Loucy (cell line): Measurements from ENCODE around the gene CATSPERD.

Experiments used
- CTCF ChIP-seq: fragments of 200-600 bp; sonication (generic); conservative IDR thresholded peaks from 2 replicates; pipeline ENCODE4 v1.5.1; 2014; ENCODE audit warnings: mild to moderate bottlenecking, antibody characterized with exemption, low read length
- EZH2phosphoT487 ChIP-seq: fragments of 200-600 bp; IDR thresholded peaks from 2 replicates; pipeline ENCODE4 v1.6.1; 2018; ENCODE audit warnings: antibody characterized with exemption, mild to moderate bottlenecking, moderate library complexity, borderline replicate concordance

DNA sequence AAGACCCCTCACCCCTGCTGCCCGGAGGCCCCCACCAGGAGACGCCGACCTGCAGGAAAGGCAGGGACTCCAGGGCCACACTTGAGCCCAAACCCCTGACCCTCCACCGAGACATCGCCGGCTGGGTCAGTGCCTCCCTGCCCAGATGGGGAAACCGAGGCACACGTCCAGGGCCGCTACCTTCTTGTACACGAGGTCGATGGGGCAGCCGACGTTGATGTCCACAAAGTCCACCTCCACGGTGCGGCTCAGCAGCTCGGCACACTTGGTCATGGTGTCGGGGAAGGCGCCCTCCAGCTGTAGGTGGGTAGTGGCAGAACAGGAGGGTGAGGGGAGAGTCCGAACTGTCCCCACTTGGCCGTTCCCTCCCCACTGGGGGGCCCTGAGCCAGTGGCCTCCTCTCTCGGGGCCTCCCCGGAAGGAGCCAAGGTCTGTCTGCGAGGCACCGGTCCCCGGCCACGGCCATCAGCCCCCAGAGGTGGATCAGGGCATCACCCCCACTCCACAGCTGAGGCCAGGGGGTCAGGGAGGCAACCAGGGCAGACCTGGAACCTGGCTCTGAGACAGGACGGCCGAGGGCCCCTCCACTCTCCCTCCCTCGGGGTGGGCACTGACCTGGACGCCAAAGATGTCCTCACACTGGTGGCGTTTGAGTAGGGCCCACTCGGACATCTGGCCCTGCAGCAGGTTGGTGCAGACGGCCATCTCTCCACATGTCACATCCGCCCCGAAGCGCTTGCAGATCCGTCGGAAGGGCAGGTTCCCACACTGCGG lies 67.2 kb downstream of the CATSPERD start:
- TF ChIP-seq CTCF (no peak), EZH2phosphoT487 (no peak)
